ENCODE measurements around the gene GPX2. TPM values are rescaled to one million over a fixed set of nuclear protein-coding genes. Genes with fewer than 3 reads are reported as not detected.
A peak's percentile ranks its signal among the peaks of the same experiment; 100 is the strongest.

GPX2 gene
- total RNA-seq, 3 donors from 2014 or later, result 171 to 590 (median 288) TPM

GRCh38 chr14:64968167-64968566 is 25.6 kb upstream of the GPX2 start:
- ATAC-seq, result no peak
- intact Hi-C loops (cut with DNase I, micrococcal nuclease), result no loop called here

GRCh38 chr14:64966976-64967375 is 24.4 kb upstream of the GPX2 start:
- ATAC-seq (no peak), DNase-seq (no peak)
- H3K36me3 ChIP-seq (ENCODE audit: low read depth), result no peaks in the 10 kb centered on the region
- H3K9me3 ChIP-seq, result no peaks in the 10 kb centered on the region
- no peak overlapping the region for H3K4me3 ChIP-seq
- intact Hi-C loops (cut with DNase I, micrococcal nuclease), result no loop called here
- no peak for TF ChIP-seq CTCF (IDR thresholded peaks at IDR 0.05)
- peaks cover 14% of the 10 kb centered on the region for H3K4me1 ChIP-seq (ENCODE audit: low read depth)

More at GRCh38 chr14:64968167-64968566, 25.6 kb upstream of the GPX2 start:
- H3K9me3 ChIP-seq, result no peaks in the 10 kb centered on the region
- DNase-seq, result no peak
- TF ChIP-seq CTCF (IDR thresholded peaks at IDR 0.05), result no peak
- H3K4me3 ChIP-seq, result no peak overlapping the region
- H3K36me3 ChIP-seq (ENCODE audit: low read depth), result no peaks in the 10 kb centered on the region
- H3K4me1 ChIP-seq (ENCODE audit: low read depth), result peaks cover 17% of the 10 kb centered on the region

GRCh38 chr14:64965356-64966000 is 22.9 kb upstream of the GPX2 start:
- ATAC-seq, result no peak
- intact Hi-C loops (cut with DNase I, micrococcal nuclease), result no loop called here

GRCh38 chr14:64963611-64964010 is 21.1 kb upstream of the GPX2 start:
- intact Hi-C loops (cut with DNase I, micrococcal nuclease), result no loop called here
- Histone ChIP-seq H3K4me1 (ENCODE audit: low read depth) (no peaks in the 10 kb centered on the region), H3K36me3 (ENCODE audit: low read depth) (no peaks in the 10 kb centered on the region), H3K4me3 (no peak overlapping the region), H3K9me3 (no peaks in the 10 kb centered on the region)
- TF ChIP-seq CTCF (IDR thresholded peaks at IDR 0.05), result no peak
- ATAC-seq, result no peak
- DNase-seq, result no peak

More at GRCh38 chr14:64965356-64966000, 22.9 kb upstream of the GPX2 start:
- Histone ChIP-seq H3K4me1 (ENCODE audit: low read depth) (peaks cover 8% of the 10 kb centered on the region), H3K36me3 (ENCODE audit: low read depth) (no peaks in the 10 kb centered on the region), H3K4me3 (no peak overlapping the region), H3K9me3 (no peaks in the 10 kb centered on the region)
- DNase-seq, result no peak
- no peak for TF ChIP-seq CTCF (IDR thresholded peaks at IDR 0.05)

- DNase-seq, result peak in 1 of 3 donors; percentile 25
- peak; percentile 74 for ATAC-seq
- no peak for TF ChIP-seq CTCF (IDR thresholded peaks at IDR 0.05)
- no peaks in the 10 kb centered on the region for H3K9me3 ChIP-seq
- no peaks in the 10 kb centered on the region for H3K4me1 ChIP-seq (ENCODE audit: low read depth)
- intact Hi-C loops (cut with DNase I, micrococcal nuclease), result no loop called here
- H3K4me3 ChIP-seq, result no peak overlapping the region
- no peaks in the 10 kb centered on the region for H3K36me3 ChIP-seq (ENCODE audit: low read depth)
Measured at GRCh38 chr14:64960762-64961276, 18.3 kb upstream of the GPX2 start.
